AG04449 (cell line): Measurements from ENCODE around the gene RDH8.

Experiments used
- CTCF ChIA-PET: fragments of 350-600 bp; formaldehyde crosslinking; extraction: SDS; loops from one replicate; lab custom pipeline; 2021; ENCODE audit warnings: antibody characterized with exemption; lab: Yijun Ruan, JAX
- POLR2A ChIA-PET: fragments of 400-600, 350-600 bp; formaldehyde crosslinking; extraction: SDS; loops from one replicate; lab custom pipeline; 2020; ENCODE audit warnings: antibody characterized with exemption, inconsistent platforms; lab: Yijun Ruan, JAX
- DNase-seq: peaks from one replicate; pipeline ENCODE4 v3.0.0-alpha.2; 2010; ENCODE audit warnings: low read depth, low spot score
- H3K4me3 ChIP-seq: 2 replicates; pipeline ENCODE4 v1.5.1; 2011; ENCODE audit warnings: low read depth, mild to moderate bottlenecking, control low read depth, low read length
- TF ChIP-seq, protein P1 (sequence below): IDR thresholded peaks from one replicate; pipeline ENCODE4 v1.5.1; 2011; ENCODE audit warnings: mild to moderate bottlenecking, moderate library complexity, low read length, control low read depth, inconsistent platforms; ENCODE audit not compliant: insufficient read depth; ENCODE audit errors: missing control alignments

Gene RDH8

GRCh38 chr19:9989504-9989903, 23.8 kb upstream of the RDH8 start:
- POLR2A ChIA-PET, result no interaction called here
- no peak for DNase-seq
- CTCF ChIA-PET, result interaction anchor here (0.7 to 13.1 kb wide), 3 partner anchors 11 to 59 kb away, joined by 3 to 147 read pairs (median 4); no protein-coding TSS in a partner anchor
- TF ChIP-seq, protein P1, sequence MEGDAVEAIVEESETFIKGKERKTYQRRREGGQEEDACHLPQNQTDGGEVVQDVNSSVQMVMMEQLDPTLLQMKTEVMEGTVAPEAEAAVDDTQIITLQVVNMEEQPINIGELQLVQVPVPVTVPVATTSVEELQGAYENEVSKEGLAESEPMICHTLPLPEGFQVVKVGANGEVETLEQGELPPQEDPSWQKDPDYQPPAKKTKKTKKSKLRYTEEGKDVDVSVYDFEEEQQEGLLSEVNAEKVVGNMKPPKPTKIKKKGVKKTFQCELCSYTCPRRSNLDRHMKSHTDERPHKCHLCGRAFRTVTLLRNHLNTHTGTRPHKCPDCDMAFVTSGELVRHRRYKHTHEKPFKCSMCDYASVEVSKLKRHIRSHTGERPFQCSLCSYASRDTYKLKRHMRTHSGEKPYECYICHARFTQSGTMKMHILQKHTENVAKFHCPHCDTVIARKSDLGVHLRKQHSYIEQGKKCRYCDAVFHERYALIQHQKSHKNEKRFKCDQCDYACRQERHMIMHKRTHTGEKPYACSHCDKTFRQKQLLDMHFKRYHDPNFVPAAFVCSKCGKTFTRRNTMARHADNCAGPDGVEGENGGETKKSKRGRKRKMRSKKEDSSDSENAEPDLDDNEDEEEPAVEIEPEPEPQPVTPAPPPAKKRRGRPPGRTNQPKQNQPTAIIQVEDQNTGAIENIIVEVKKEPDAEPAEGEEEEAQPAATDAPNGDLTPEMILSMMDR, result no peak
- no peak overlapping the region for H3K4me3 ChIP-seq

DNA sequence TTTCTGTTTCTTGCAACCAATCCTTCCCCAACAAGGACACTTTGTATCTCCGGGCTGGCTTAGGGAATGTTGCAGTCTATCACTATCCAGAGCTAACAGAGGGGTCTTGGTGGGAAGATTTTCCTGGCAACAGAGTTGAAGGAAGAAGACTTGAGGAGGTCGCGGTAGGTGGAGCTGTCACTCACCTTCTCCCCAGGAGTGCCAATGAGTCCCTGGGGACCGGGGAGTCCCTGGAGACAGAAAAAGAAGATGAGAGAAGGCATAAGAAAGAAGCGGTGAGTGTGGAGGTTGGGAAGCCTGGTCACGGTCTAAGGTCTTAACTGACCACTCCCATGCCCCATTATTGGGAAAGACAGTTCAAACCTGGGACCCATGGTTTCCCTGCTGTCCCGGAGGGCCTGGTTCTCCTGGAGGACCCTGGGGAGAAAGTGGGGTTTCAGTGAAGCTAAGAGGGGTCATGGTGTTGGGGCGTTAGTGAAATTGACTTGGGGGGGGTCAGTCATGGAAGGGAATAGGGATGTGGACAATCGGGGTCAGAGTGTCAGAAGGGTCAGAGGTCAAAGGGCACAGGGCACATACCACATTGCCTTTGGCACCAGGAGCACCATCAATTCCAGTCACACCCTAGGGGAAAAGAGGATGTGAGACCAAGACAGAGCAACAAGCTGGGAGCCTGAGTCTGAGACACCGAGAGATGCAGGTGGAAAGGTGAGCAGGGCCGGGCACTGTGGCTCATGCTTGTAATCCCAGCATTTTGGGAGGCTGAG, 21.7 kb upstream of the RDH8 start:
- DNase-seq, result no peak
- POLR2A ChIA-PET, result no interaction called here
- no peak overlapping the region for H3K4me3 ChIP-seq
- TF ChIP-seq, protein P1, result no peak
- CTCF ChIA-PET, result interaction anchor here (0.8 to 13.1 kb wide), 4 partner anchors 9 to 59 kb away, joined by 3 to 147 read pairs (median 5); no protein-coding TSS in a partner anchor

GRCh38 chr19:9995084-9995483, 18.2 kb upstream of the RDH8 start:
- no peak overlapping the region for H3K4me3 ChIP-seq
- POLR2A ChIA-PET, result no interaction called here
- TF ChIP-seq, protein P1, result no peak
- CTCF ChIA-PET, result no interaction called here
- no peak for DNase-seq

GRCh38 chr19:9995999-9996398, 17.3 kb upstream of the RDH8 start:
- ChIA-PET POLR2A (no interaction called here), CTCF (no interaction called here)
- TF ChIP-seq, protein P1, result no peak
- no peak for DNase-seq
- no peak overlapping the region for H3K4me3 ChIP-seq

GRCh38 chr19:9996541-9996940, 16.7 kb upstream of the RDH8 start:
- TF ChIP-seq, protein P1, result no peak
- DNase-seq, result no peak
- H3K4me3 ChIP-seq, result no peak overlapping the region
- ChIA-PET POLR2A (no interaction called here), CTCF (no interaction called here)

DNA sequence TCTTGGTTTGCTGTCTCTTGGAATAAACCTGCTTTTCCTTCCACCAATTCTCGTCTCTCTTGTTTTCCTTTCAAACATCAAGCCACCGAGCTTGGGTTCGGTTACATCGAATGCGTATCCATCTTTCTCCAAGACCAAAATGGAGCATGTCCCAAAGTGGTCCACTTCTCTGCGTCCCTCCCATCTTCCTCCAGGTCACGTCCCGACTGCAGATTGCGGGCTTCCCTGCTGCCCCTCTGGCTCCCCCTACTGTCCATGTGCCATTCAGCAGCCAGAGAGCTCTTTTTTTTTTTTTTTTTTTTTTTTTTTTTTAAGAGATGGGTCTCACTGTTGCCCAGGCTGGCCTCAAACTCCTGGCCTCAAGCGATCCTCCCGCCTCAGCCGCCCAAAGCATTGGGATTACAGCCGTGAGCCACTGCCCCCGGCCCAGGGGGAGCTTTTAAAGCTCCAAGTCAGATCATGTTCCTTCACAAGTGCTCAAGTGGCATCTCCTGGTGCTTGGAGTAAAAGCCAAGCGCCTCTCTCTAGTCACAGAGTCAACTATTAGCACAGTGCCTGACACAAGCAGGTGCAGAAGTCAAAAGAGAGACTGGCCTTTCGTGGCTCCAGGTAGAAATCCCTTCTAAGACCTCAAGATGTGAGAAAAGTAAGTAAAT, 13.0 kb upstream of the RDH8 start:
- TF ChIP-seq, protein P1, result peak; percentile 80
- DNase-seq, result no peak
- POLR2A ChIA-PET, result interaction anchor here (1.4 kb wide), 1 partner anchor 10 kb away, joined by 3 read pairs; the partner anchor contains the start of gene COL5A3
- CTCF ChIA-PET, result interaction anchor here (0.6 to 5.3 kb wide), 41 partner anchors 9 to 377 kb away, joined by 3 to 147 read pairs (median 5); partner anchors contain the start of genes COL5A3, MRPL4 and RDH8
- H3K4me3 ChIP-seq, result no peak overlapping the region
